Ishikawa (cell line): ENCODE results near the gene SUCLG1.

Experiments
- CEBPB ChIP-seq: IDR thresholded peaks from 2 replicates; pipeline ENCODE4 v1.6.1; 2012
- CREB1 ChIP-seq: IDR thresholded peaks from 2 replicates; pipeline ENCODE4 v1.6.1; 2012; ENCODE audit warnings: low read depth
- EGR1 ChIP-seq: IDR thresholded peaks from 2 replicates; pipeline ENCODE4 v1.6.1; 2012
- EP300 ChIP-seq: IDR thresholded peaks from 2 replicates; pipeline ENCODE4 v1.6.1; 2012; ENCODE audit warnings: borderline replicate concordance
- FOXM1 ChIP-seq: IDR thresholded peaks from 2 replicates; pipeline ENCODE4 v1.6.1; 2012; ENCODE audit warnings: low read depth, borderline replicate concordance
- NFIC ChIP-seq: IDR thresholded peaks from 2 replicates; pipeline ENCODE4 v1.6.1; 2012
- RAD21 ChIP-seq: IDR thresholded peaks from 2 replicates; pipeline ENCODE4 v1.6.1; 2012; ENCODE audit warnings: low read depth
- TAF1 ChIP-seq: IDR thresholded peaks from 2 replicates; pipeline ENCODE4 v1.6.1; 2012; ENCODE audit warnings: low read depth, mild to moderate bottlenecking
- TCF12 ChIP-seq: IDR thresholded peaks from 2 replicates; pipeline ENCODE4 v1.6.1; 2012; ENCODE audit warnings: low read depth
- TEAD4 ChIP-seq: IDR thresholded peaks from 2 replicates; pipeline ENCODE4 v1.6.1; 2012
- YY1 ChIP-seq: IDR thresholded peaks from 2 replicates; pipeline ENCODE4 v1.6.1; 2012; ENCODE audit warnings: low read depth
- ZBTB7A ChIP-seq: IDR thresholded peaks from 2 replicates; pipeline ENCODE4 v1.6.1; 2012; ENCODE audit warnings: low read depth
- TF ChIP-seq, protein P1 (sequence below): IDR thresholded peaks from 2 replicates; pipeline ENCODE4 v1.6.1; 2012
- TF ChIP-seq, protein P2 (sequence below): IDR thresholded peaks from 2 replicates; pipeline ENCODE4 v1.6.1; 2012; ENCODE audit warnings: low read depth, mild to moderate bottlenecking
- TF ChIP-seq, protein P3 (sequence below): IDR thresholded peaks from 2 replicates; pipeline ENCODE4 v1.6.1; 2012

Gene SUCLG1

DNA sequence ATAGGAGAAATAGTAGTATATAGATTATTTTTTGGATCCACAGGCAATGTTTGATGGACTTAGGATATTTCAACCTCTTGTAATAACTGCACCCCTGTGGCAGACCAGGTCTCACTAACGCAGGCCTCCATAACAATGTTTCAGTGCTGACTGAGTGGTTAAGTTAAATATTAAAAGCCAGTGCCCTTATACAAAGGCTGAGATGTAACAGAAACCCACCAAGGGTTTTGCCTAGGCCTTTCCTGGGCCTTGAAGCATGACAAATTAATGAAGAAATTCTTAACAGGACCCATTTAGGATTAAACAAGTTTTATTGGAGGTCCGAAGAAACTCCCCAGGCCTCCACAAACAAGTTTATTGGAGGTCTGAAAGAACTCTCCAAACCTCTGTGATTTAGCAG, 1.6 kb upstream of the SUCLG1 start:
- TF ChIP-seq CEBPB (no peak), ZBTB7A (no peak), TCF12 (no peak), TEAD4 (no peak), RAD21 (no peak), CREB1 (no peak), YY1 (no peak), TAF1 (no peak), EP300 (no peak), EGR1 (no peak), NFIC (no peak)
- TF ChIP-seq, protein P1, sequence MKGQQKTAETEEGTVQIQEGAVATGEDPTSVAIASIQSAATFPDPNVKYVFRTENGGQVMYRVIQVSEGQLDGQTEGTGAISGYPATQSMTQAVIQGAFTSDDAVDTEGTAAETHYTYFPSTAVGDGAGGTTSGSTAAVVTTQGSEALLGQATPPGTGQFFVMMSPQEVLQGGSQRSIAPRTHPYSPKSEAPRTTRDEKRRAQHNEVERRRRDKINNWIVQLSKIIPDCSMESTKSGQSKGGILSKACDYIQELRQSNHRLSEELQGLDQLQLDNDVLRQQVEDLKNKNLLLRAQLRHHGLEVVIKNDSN = no peak
- TF ChIP-seq, protein P2, sequence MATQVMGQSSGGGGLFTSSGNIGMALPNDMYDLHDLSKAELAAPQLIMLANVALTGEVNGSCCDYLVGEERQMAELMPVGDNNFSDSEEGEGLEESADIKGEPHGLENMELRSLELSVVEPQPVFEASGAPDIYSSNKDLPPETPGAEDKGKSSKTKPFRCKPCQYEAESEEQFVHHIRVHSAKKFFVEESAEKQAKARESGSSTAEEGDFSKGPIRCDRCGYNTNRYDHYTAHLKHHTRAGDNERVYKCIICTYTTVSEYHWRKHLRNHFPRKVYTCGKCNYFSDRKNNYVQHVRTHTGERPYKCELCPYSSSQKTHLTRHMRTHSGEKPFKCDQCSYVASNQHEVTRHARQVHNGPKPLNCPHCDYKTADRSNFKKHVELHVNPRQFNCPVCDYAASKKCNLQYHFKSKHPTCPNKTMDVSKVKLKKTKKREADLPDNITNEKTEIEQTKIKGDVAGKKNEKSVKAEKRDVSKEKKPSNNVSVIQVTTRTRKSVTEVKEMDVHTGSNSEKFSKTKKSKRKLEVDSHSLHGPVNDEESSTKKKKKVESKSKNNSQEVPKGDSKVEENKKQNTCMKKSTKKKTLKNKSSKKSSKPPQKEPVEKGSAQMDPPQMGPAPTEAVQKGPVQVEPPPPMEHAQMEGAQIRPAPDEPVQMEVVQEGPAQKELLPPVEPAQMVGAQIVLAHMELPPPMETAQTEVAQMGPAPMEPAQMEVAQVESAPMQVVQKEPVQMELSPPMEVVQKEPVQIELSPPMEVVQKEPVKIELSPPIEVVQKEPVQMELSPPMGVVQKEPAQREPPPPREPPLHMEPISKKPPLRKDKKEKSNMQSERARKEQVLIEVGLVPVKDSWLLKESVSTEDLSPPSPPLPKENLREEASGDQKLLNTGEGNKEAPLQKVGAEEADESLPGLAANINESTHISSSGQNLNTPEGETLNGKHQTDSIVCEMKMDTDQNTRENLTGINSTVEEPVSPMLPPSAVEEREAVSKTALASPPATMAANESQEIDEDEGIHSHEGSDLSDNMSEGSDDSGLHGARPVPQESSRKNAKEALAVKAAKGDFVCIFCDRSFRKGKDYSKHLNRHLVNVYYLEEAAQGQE = no peak

DNA sequence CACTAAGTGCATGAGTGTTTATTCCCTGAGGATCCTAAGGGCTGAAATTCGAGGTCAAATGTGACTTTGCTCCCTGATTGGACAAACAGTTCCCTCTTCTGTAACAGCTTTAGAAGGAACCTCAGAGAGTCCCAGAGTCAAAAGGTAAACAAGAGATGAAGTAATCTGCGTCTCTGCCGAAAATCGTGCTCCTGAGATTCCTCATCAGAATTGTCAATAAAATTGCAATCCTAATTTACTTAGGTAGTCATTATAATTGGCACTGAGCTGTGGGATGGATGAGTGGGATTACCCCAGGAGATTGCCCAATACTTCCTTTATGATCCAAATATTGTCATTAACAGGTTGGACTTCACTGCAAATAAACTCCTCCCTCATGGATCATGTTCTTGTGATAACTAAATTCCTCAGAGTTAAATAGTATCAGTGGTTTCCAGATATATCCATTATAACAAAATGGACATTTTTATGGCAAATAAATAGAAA, 907 bp upstream of the SUCLG1 start:
- TF ChIP-seq CEBPB (peak; percentile 68), YY1 (no peak), TAF1 (no peak)

DNA sequence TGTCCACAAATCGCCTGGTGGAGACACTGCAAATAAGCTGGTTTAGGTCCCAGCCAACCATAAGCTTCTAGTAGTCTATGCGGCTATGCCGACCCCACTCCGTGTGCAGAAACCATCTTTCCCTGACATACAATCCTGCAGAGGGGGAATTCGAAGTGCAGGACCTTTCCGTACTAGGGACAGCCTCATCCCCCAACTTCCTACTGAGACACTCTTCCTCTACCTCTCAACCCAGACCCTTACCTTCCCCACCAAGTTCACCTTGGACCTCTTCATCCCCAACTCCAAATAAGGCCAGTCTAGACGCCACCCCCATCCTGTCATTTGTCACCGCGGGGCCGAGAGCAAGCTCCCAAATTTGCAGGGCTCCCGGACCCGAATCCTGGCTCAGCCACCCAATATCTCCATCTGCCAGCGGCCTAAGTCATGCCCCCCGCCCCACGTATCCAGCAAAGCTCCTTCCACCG, 496 bp downstream of the SUCLG1 start:
- TF ChIP-seq, protein P1 = no peak
- no peak for TF ChIP-seq TAF1
- no peak for TF ChIP-seq TCF12
- no peak for TF ChIP-seq TEAD4
- TF ChIP-seq, protein P3, sequence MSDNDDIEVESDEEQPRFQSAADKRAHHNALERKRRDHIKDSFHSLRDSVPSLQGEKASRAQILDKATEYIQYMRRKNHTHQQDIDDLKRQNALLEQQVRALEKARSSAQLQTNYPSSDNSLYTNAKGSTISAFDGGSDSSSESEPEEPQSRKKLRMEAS = no peak
- no peak for TF ChIP-seq NFIC
- no peak for TF ChIP-seq YY1
- TF ChIP-seq CREB1 = no peak
- TF ChIP-seq RAD21 = no peak
- TF ChIP-seq FOXM1 = no peak
- TF ChIP-seq, protein P2 = no peak
- no peak for TF ChIP-seq CEBPB
- no peak for TF ChIP-seq ZBTB7A
- no peak for TF ChIP-seq EGR1

DNA sequence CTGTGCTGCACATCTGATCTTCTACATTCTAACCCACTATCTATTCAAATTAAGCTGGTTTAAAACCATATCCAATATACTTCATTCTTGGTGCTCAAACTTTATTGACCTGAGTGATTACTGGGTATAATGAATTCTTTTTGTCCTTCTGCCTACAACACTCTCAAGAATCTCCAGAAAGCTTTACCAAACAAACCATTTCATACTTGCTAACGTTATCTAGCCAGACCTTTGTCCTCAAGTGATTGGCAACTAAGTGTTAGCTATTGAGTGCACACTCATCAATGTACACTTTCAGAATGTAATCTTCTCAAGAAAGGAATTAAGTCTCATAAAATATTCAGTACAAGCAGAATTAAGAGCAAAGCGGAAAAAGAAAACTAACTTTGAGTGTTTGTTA, 1.4 kb downstream of the SUCLG1 start:
- TF ChIP-seq CREB1 = no peak
- TF ChIP-seq NFIC = no peak
- no peak for TF ChIP-seq FOXM1
- TF ChIP-seq RAD21 = no peak
- TF ChIP-seq ZBTB7A = no peak
- TF ChIP-seq EP300 = no peak
- TF ChIP-seq TEAD4 = no peak
- no peak for TF ChIP-seq TCF12
- TF ChIP-seq, protein P1 = no peak
- TF ChIP-seq EGR1 = no peak
- no peak for TF ChIP-seq TAF1
- TF ChIP-seq, protein P3 = no peak
- no peak for TF ChIP-seq CEBPB
- TF ChIP-seq YY1 = no peak
- TF ChIP-seq, protein P2 = no peak
